T-helper 1 cell treated with Interleukin-12 subunit alpha and Interleukin-12 subunit beta and Interleukin-4 antibody, amounts not matched to agents 30 ng/mL and 1 ng/mL, for 36 hours (primary cell): Measurements from ENCODE around the gene ADAP1. TPM values are rescaled to one million over a fixed set of nuclear protein-coding genes. Genes with fewer than 3 reads are reported as not detected.

ENCODE experiments used
- intact Hi-C: fragments of 100-400 bp; cut with micrococcal nuclease; formaldehyde crosslinking; loops from one replicate; pipeline ENCODE4 v1.15.1; 2024
- total RNA-seq: library from RNA; stranded (reverse); gene quantifications from 2 replicates; pipeline ENCODE4 v1.2.3, GENCODE V29; 2022

ADAP1 gene
- total RNA-seq, 1 donor from 2014 or later = 20.9 TPM

GRCh38 chr7:884191-885003 is 70.1 kb downstream of the ADAP1 start:
- intact Hi-C loops = no loop called here

GRCh38 chr7:883055-884021 is 71.1 kb downstream of the ADAP1 start:
- intact Hi-C loops = no loop called here

- intact Hi-C loops = no loop called here
These were observed 72.0 kb downstream of the ADAP1 start for GRCh38 chr7:882336-883035.

- intact Hi-C loops = no loop called here
These were observed 72.8 kb downstream of the ADAP1 start for GRCh38 chr7:881441-882234.

- intact Hi-C loops = no loop called here
These were observed 74.0 kb downstream of the ADAP1 start for GRCh38 chr7:880450-880849.

GRCh38 chr7:879706-880105 is 74.8 kb downstream of the ADAP1 start:
- intact Hi-C loops = no loop called here

GRCh38 chr7:879093-879492 is 75.4 kb downstream of the ADAP1 start:
- intact Hi-C loops = no loop called here

- intact Hi-C loops = loop anchor here (2.0 kb wide), 3 partner anchors 151 to 283 kb away; partner anchors contain the start of genes DNAAF5, GPR146, PRKAR1B and ZFAND2A
These were observed 76.9 kb downstream of the ADAP1 start for GRCh38 chr7:877312-878232.

- intact Hi-C loops = loop anchor here (1.0 to 2.0 kb wide), 10 partner anchors 46 to 728 kb away; partner anchors contain the start of genes ADAP1, COX19, DNAAF5 and GPR146
These were observed 77.5 kb downstream of the ADAP1 start for GRCh38 chr7:876972-877311.

GRCh38 chr7:876077-876971 is 78.2 kb downstream of the ADAP1 start, which contains the start of gene GET4:
Gene GET4 (plus strand): TSS chr7:876554. CDS start chr7:876646, 92 bp downstream.
- intact Hi-C loops = loop anchor here (1.0 to 2.0 kb wide), 10 partner anchors 47 to 727 kb away; partner anchors contain the start of genes ADAP1, COX19, DNAAF5 and GPR146

- intact Hi-C loops = loop anchor here (1.0 to 2.0 kb wide), 10 partner anchors 48 to 726 kb away; partner anchors contain the start of genes ADAP1, COX19, DNAAF5 and GPR146
These were observed 78.9 kb downstream of the ADAP1 start for GRCh38 chr7:875476-876076.

- intact Hi-C loops = no loop called here
These were observed 79.4 kb downstream of the ADAP1 start for GRCh38 chr7:875051-875450.

GRCh38 chr7:874031-874749 is 80.3 kb downstream of the ADAP1 start:
- intact Hi-C loops = loop anchor here (5.0 kb wide), 1 partner anchor 357 kb away; the partner anchor contains the start of gene PDGFA

GRCh38 chr7:873367-874002 is 81.0 kb downstream of the ADAP1 start:
- intact Hi-C loops = loop anchor here (1.0 to 5.0 kb wide), 7 partner anchors 42 to 551 kb away; partner anchors contain the start of gene PDGFA

GRCh38 chr7:872685-873084 is 81.8 kb downstream of the ADAP1 start:
- intact Hi-C loops = loop anchor here (1.0 to 5.0 kb wide), 7 partner anchors 41 to 550 kb away; partner anchors contain the start of gene PDGFA

GRCh38 chr7:871900-872537 is 82.5 kb downstream of the ADAP1 start:
- intact Hi-C loops = loop anchor here (5.0 kb wide), 1 partner anchor 355 kb away; the partner anchor contains the start of gene PDGFA
